Keratinocyte (primary cell): ENCODE measurements around the gene RAPGEF3. TPM values are rescaled to one million over a fixed set of nuclear protein-coding genes. Genes with fewer than 3 reads are reported as not detected.
A peak's percentile ranks its signal among the peaks of the same experiment; 100 is the strongest.

ENCODE experiments used
- DNase-seq: peaks from one replicate; pipeline ENCODE4 v3.0.0-alpha.2; 2011; ENCODE audit warnings: low read depth, missing footprints, low spot score
- FAIRE-seq: peaks from 2 replicates; lab custom pipeline; 2011; peaks lifted over from hg19 to GRCh38; lab: Jason Lieb, UNC
- H2AFZ ChIP-seq: 2 replicates; pipeline ENCODE4 v1.6.0; 2012; ENCODE audit warnings: low read length, control low read depth, inconsistent platforms; ENCODE audit not compliant: control insufficient read depth
- H3K27ac ChIP-seq: 2 replicates; pipeline ENCODE4 v1.5.1; 2011; ENCODE audit warnings: low read length; ENCODE audit not compliant: control insufficient read depth, insufficient read depth
- H3K27me3 ChIP-seq: 3 replicates; pipeline ENCODE4 v1.6.0; 2011; ENCODE audit warnings: low read length; ENCODE audit not compliant: control insufficient read depth, insufficient read depth; ENCODE audit errors: extremely low read depth
- H3K36me3 ChIP-seq, 2 experiments: 2 replicates in 1 of 2; 3 replicates in 1 of 2; pipeline ENCODE4 v1.5.1; 2011; ENCODE audit warnings: low read length in 2 of 2, mild to moderate bottlenecking in 1 of 2; ENCODE audit not compliant: control insufficient read depth in 2 of 2, insufficient read depth in 2 of 2; ENCODE audit errors: extremely low read depth in 1 of 2
- H3K4me1 ChIP-seq: 3 replicates; pipeline ENCODE4 v1.5.1; 2011; ENCODE audit warnings: low read length; ENCODE audit not compliant: control insufficient read depth, insufficient read depth; ENCODE audit errors: extremely low read depth
- H3K4me2 ChIP-seq: 3 replicates; pipeline ENCODE4 v1.6.0; 2011; ENCODE audit warnings: low read depth, low read length; ENCODE audit not compliant: control insufficient read depth, insufficient read depth; ENCODE audit errors: extremely low read depth
- H3K4me3 ChIP-seq, 3 experiments: fragments of 200-600 bp in 1 of 3; sonication (generic) in 1 of 3; 2 replicates in 2 of 3; 3 replicates in 1 of 3; pipeline ENCODE4 v1.5.1; 2011 to 2016; ENCODE audit warnings: low read length in 3 of 3, mild to moderate bottlenecking in 3 of 3, control low read depth in 2 of 3, inconsistent platforms in 1 of 3, low read depth in 1 of 3, mixed read lengths in 1 of 3, mixed run types in 1 of 3, moderate library complexity in 1 of 3; ENCODE audit not compliant: control insufficient read depth in 2 of 3, insufficient read depth in 2 of 3; ENCODE audit errors: extremely low read depth in 1 of 3
- H3K79me2 ChIP-seq: 2 replicates; pipeline ENCODE4 v1.6.0; 2012; ENCODE audit warnings: low read length; ENCODE audit not compliant: control insufficient read depth, insufficient read depth
- H3K9ac ChIP-seq: 3 replicates; pipeline ENCODE4 v1.6.0; 2011; ENCODE audit warnings: low read length; ENCODE audit not compliant: control insufficient read depth, insufficient read depth; ENCODE audit errors: extremely low read depth
- H3K9me1 ChIP-seq: 3 replicates; pipeline ENCODE4 v1.6.0; 2011; ENCODE audit warnings: low read length; ENCODE audit not compliant: control insufficient read depth, insufficient read depth; ENCODE audit errors: extremely low read depth
- H3K9me3 ChIP-seq: 2 replicates; pipeline ENCODE4 v1.5.1; 2012; ENCODE audit warnings: low read depth, low read length; ENCODE audit not compliant: control insufficient read depth
- H4K20me1 ChIP-seq: 3 replicates; pipeline ENCODE4 v1.6.0; 2011; ENCODE audit warnings: low read length; ENCODE audit not compliant: control insufficient read depth, insufficient read depth; ENCODE audit errors: extremely low read depth
- CTCF ChIP-seq, 3 experiments: IDR thresholded peaks in 1 of 3; conservative IDR thresholded peaks in 1 of 3; optimal IDR thresholded peaks in 1 of 3; 2 replicates in 2 of 3; 3 replicates in 1 of 3; pipeline versions ENCODE3 to v1.5.1; 2011; ENCODE audit warnings: low read length in 3 of 3, mild to moderate bottlenecking in 3 of 3, moderate library complexity in 2 of 3, control low read depth in 1 of 3, inconsistent platforms in 1 of 3; ENCODE audit not compliant: insufficient read depth in 2 of 3; ENCODE audit errors: extremely low read depth in 1 of 3
- EZH2 ChIP-seq: IDR thresholded peaks from one replicate; pipeline ENCODE4 v1.6.1; 2012; ENCODE audit warnings: inconsistent platforms, mild to moderate bottlenecking, low read length, moderate library complexity
- dilution Hi-C: fragments of 300-500 bp; cut with MboI; formaldehyde crosslinking; loops from one replicate; pipeline ENCODE4 v1.7.0; 2020; ENCODE audit warnings: low sequenced_read_pairs; ENCODE audit not compliant: extremely low pct_ligation_motif_present
- polyA minus RNA-seq, 3 experiments: library from RNA; depleted of rRNA, polyadenylated mRNA; stranded (reverse); fragments of >200 nt; gene quantifications; 1 replicate in 1 of 3; 2 replicates in 1 of 3; 3 replicates in 1 of 3; pipeline ENCODE4 v1.2.3, GENCODE V29; 2011
- polyA plus RNA-seq, 5 experiments: library from polyadenylated mRNA; depleted of rRNA in 3 of 5; stranded (reverse) in 3 of 5; stranded (forward) in 1 of 5; unstranded in 1 of 5; fragments of >200 nt; gene quantifications; 1 replicate in 1 of 5; 2 replicates in 3 of 5; 3 replicates in 1 of 5; pipeline versions ENCODE4 v1.2.1 to v1.2.3, GENCODE V29; 2011 to 2012; ENCODE audit warnings: missing spikeins in 2 of 5, low read depth in 1 of 5, low replicate concordance in 1 of 5

Gene RAPGEF3
- polyA plus RNA-seq = 4.1 to 5.7 TPM (median 5.1 TPM) in 3 replicates
- polyA plus RNA-seq (2011; ENCODE audit: low read depth) = 2.2 TPM
- polyA plus RNA-seq (2011; cell fraction: cytosol; rRNA removed) = 1.8 and 2.7 TPM in 2 replicates
- 13.1 and 17.2 TPM in 2 replicates for polyA plus RNA-seq (2011; cell fraction: nucleus; rRNA removed)
- 1.9 and 6.5 TPM in 2 replicates for polyA plus RNA-seq (2012; ENCODE audit: low replicate concordance)
- 5.5 to 25.3 TPM (median 5.9 TPM) in 3 replicates for polyA minus RNA-seq
- 8.1 TPM for polyA minus RNA-seq (2011; cell fraction: cytosol; rRNA and poly(A)+ RNA removed)
- polyA minus RNA-seq (2011; cell fraction: nucleus; rRNA and poly(A)+ RNA removed) = 5.7 and 7.1 TPM in 2 replicates

- dilution Hi-C loops = no loop called here
- Histone ChIP-seq H3K4me1 (peaks cover 57% of the 10 kb centered on the region), H3K4me3 (peak within 1 kb of the TSS; percentile 48 to 69 (median 64)), H3K4me2 (peak within 1 kb of the TSS; percentile 86), H3K27me3 (no peaks in the 10 kb centered on the region), H3K9ac (peak within 1 kb of the TSS; percentile 83), H3K79me2 (no peaks in the 10 kb centered on the region), H3K27ac (peak within 1 kb of the TSS; percentile 85), H3K36me3 (no peaks in the 10 kb centered on the region), H4K20me1 (no peaks in the 10 kb centered on the region), H3K9me1 (no peaks in the 10 kb centered on the region), H3K9me3 (no peaks in the 10 kb centered on the region), H2AFZ (peak within 1 kb of the TSS; percentile 77)
- no peak for TF ChIP-seq EZH2
- peak in 2 of 3 experiments; percentile 47 to 79 for TF ChIP-seq CTCF (optimal IDR thresholded peaks at IDR 0.05 in 1 of 3, IDR thresholded peaks at IDR 0.05 in 1 of 3, conservative IDR thresholded peaks at IDR 0.05 in 1 of 3; ENCODE audit: extremely low read depth in 1 of 3, insufficient read depth in 2 of 3, low read length in 3 of 3)
- DNase-seq (no peak), FAIRE-seq (no peak)
These were observed at the start of gene RAPGEF3 for GRCh38 chr12:47758834-47759690. Gene RAPGEF3, minus strand, starts transcription at chr12:47758880. Its CDS starts 324 bp downstream, at chr12:47758556.

- Histone ChIP-seq H3K36me3 (peaks cover 20 to 44% of the 10 kb centered on the region in 2 experiments), H3K4me1 (peaks cover 45% of the 10 kb centered on the region), H3K9ac (no peak overlapping the region), H3K27me3 (no peaks in the 10 kb centered on the region), H2AFZ (no peak overlapping the region), H4K20me1 (peaks cover 21% of the 10 kb centered on the region), H3K79me2 (peaks cover 96% of the 10 kb centered on the region), H3K9me1 (peaks cover 14% of the 10 kb centered on the region), H3K9me3 (no peaks in the 10 kb centered on the region), H3K27ac (no peak overlapping the region), H3K4me3 (no peak overlapping the region), H3K4me2 (no peak overlapping the region)
- FAIRE-seq (no peak), DNase-seq (no peak)
- dilution Hi-C loops = no loop called here
- no peak for TF ChIP-seq EZH2
- no peak for TF ChIP-seq CTCF (optimal IDR thresholded peaks at IDR 0.05 in 1 of 3, IDR thresholded peaks at IDR 0.05 in 1 of 3, conservative IDR thresholded peaks at IDR 0.05 in 1 of 3; ENCODE audit: extremely low read depth in 1 of 3, insufficient read depth in 2 of 3, low read length in 3 of 3)
These were observed 49.4 kb upstream of the RAPGEF3 start for GRCh38 chr12:47808050-47808449.
